Retinal pigment epithelial cell (primary cell): ENCODE data around the gene FUCA1.

Source experiments
- DNase-seq: peaks from one replicate; pipeline ENCODE4 v3.0.0-alpha.2; 2010; ENCODE audit warnings: low read depth
- H3K4me3 ChIP-seq: 2 replicates; pipeline ENCODE4 v1.5.1; 2011; ENCODE audit warnings: mild to moderate bottlenecking, low read length, control low read depth, moderate library complexity
- TF ChIP-seq, protein P1 (sequence below): conservative IDR thresholded peaks from 2 replicates; pipeline ENCODE4 v1.5.1; 2011; ENCODE audit warnings: low read depth, low read length, control low read depth, inconsistent platforms

The FUCA1 gene

DNA sequence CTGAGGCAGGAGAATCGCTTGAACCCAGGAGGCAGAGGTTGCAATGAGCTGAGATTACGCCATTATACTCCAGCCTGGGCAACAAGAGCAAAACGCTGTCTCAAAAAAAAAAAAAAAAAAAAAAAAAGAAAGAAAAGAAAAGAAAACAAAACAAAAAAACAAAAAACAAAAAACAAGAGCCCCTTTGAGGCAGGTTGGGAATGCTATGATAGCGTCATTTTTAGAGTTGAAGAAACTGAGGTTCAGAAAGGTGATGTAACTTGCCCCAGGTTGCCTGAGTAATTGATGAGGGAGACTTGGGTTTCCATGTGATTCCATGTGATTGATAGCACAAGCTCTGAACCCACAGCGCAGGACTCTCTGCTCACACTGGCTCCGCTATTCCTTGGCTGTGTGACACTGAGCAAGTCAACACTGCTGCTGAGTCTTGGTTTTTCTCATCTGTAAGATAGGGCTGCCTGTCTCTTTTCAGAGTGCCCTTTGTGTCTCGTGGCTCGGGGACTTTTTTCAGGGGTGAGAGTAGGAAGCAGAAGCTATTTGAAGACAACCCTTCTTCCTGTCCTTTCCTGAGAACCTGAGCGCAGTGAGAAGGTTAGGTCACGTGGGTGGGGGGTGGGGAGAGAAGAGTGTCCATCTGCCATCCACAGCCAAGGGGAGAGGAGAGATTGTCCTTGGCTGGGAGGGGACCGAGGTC, 42.6 kb upstream of the FUCA1 start:
- DNase-seq: no peak
- TF ChIP-seq, protein P1, sequence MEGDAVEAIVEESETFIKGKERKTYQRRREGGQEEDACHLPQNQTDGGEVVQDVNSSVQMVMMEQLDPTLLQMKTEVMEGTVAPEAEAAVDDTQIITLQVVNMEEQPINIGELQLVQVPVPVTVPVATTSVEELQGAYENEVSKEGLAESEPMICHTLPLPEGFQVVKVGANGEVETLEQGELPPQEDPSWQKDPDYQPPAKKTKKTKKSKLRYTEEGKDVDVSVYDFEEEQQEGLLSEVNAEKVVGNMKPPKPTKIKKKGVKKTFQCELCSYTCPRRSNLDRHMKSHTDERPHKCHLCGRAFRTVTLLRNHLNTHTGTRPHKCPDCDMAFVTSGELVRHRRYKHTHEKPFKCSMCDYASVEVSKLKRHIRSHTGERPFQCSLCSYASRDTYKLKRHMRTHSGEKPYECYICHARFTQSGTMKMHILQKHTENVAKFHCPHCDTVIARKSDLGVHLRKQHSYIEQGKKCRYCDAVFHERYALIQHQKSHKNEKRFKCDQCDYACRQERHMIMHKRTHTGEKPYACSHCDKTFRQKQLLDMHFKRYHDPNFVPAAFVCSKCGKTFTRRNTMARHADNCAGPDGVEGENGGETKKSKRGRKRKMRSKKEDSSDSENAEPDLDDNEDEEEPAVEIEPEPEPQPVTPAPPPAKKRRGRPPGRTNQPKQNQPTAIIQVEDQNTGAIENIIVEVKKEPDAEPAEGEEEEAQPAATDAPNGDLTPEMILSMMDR: no peak
- H3K4me3 ChIP-seq: no peak overlapping the region

DNA sequence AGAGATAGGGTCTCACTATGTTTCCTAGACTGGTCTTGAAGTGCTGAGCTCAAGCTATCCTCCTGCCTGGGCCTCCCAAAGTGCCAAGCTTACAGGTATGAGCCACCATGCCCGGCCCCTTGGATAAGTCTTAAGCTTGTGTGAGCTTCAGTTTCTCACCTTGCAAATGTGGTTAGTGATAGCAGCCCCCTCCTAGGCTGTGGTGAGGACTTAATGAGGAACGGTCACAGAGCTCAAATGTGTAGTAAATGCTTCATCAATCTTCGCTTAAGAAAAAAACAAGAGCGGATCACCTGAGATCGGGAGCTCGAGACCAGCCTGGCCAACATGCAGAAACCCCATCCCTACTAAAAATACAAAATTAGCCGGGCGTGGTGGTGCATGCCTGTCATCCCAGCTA, 42.1 kb upstream of the FUCA1 start:
- TF ChIP-seq, protein P1: no peak
- H3K4me3 ChIP-seq: no peak overlapping the region
- DNase-seq: no peak

DNA sequence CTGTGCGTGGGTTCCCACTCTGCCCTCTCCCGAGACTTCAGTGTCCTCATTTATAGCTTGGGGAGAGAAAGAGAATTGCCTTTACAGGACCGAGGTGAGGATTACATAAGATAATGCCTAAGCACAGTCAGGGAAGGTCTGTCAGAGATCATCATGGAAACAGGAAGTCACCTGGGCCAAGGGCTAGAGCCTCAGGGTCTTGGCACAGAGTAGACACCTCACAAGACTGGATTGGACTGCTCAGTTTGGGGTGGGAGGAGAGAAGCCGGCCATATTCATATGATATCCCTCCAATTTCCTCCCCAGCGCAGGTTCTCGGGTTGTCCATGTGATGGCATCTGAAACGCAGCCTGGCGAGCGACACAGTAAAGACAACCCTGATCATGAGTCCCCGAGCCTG, 41.3 kb upstream of the FUCA1 start:
- no peak for DNase-seq
- TF ChIP-seq, protein P1: no peak
- H3K4me3 ChIP-seq: no peak overlapping the region

DNA sequence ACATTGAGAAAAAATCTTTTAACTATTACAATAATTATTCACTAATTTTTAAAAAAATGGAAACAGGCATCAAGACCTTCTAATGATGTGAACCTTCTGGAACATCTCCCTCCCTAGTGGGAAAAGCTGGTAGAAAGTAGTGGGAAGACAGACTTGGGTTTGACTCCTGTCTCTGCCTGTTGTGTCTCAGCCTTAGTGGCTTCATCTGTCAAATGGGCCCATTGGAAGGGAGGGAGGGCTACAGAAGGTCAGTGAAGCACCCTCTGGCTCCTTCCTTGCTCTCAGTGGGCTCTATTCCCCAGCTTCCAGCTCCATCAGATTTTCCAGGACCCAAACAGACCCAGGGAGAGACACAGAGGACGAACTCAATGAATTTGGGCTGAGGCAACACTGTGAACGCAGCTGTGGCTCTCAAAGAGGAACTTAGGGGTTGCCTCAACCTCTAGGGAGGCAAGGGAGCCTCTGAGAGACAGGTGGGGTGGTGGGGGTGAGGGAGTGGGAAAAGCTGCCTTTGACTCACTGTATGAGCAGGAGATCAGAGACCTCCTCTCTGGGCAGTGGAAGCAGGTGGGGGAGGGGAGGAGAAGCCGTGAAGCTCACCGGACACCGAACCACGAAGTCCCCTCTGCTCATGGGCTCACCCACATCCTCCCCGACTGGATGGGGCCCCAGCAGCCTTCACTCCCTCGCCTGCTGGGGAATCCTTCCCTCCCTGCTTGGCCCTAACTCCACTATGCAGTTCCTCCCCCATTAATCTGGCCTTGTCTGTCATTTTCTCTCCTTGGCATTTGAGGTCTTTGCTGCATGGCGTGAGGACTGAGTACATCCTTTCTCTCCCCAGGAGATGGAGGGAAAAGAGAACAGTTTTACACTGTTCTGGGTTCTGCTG, 40.6 kb upstream of the FUCA1 start:
- no peak overlapping the region for H3K4me3 ChIP-seq
- DNase-seq: no peak
- TF ChIP-seq, protein P1: no peak

DNA sequence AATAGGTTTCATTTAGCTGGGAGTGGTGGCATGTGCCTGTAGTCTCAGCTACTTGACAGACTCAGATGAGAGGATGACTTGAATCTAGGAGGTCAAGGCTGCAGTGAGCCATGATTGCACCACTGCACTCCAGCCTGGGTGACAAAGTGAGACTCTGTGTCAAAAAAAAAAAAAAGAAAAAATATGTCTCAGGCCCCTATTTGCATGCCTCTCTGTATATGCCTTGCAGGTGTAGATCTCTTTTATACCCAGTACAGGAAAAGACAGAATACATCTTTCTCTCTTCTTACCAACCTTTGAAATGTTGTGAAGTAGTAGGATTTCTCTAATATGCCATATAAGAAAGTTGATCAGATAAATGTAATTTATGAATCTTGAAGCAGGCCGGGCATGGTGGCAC, 38.6 kb upstream of the FUCA1 start:
- H3K4me3 ChIP-seq: no peak overlapping the region
- DNase-seq: no peak
- TF ChIP-seq, protein P1: no peak

DNA sequence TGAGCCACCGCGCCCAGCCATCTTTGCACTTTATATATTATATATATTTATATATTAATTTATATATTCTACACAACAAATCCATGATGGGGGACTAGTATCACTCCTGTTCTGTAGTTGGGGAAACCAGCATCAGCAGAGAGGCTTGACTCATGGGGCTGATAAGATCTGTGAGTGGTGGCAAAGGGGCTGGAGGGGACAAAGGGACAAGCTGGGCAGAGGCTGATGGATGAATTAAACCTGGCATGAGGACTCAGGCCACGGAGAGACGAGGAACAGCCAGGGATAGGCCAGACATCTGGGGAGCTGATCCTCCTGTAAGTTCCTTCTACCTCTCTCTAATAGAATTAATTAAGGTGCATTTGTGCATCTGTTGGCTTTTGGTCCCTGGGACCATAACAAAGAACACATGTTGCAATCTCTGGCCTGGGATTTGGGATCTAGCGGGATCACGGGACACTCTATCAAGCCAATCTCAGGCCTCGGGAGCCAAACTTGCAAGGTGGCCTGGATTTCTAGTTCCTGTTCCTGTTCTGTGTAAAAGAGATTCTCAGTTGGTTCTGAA, 37.5 kb upstream of the FUCA1 start:
- TF ChIP-seq, protein P1: no peak
- DNase-seq: no peak

More for the DNA sequence above, 37.5 kb upstream of the FUCA1 start:
- no peak overlapping the region for H3K4me3 ChIP-seq
